Measurements from ENCODE around the gene CARD10. TPM values are rescaled to one million over a fixed set of nuclear protein-coding genes. Genes with fewer than 3 reads are reported as not detected.

CARD10 gene
- total and polyA plus RNA-seq, 2 of the 13 experiments (the other 11 are each of a cell fraction or from before 2014, with no cell fraction given), result 35.2 to 55.8 TPM

- no peak for TF ChIP-seq MXD1 (CRISPR knock-in tag; IDR thresholded peaks at IDR 0.05)
- TF ChIP-seq ZNF550 (CRISPR knock-in tag; IDR thresholded peaks at IDR 0.05; ENCODE audit: borderline replicate concordance), result no peak
- no peak for TF ChIP-seq ZNF274 (CRISPR knock-in tag; IDR thresholded peaks at IDR 0.05)
- no peak for TF ChIP-seq ATF7-NPFF (CRISPR knock-in tag; IDR thresholded peaks at IDR 0.05; ENCODE audit: low read depth)
- TF ChIP-seq ZNF441 (CRISPR knock-in tag; IDR thresholded peaks at IDR 0.05; ENCODE audit: borderline replicate concordance), result no peak
- peak; percentile 28; the same call in 1 of the 2 replicates for TF ChIP-seq NFYC (CRISPR knock-in tag; IDR thresholded peaks at IDR 0.05)
- TF ChIP-seq RARA (CRISPR knock-in tag; IDR thresholded peaks at IDR 0.05), result no peak
- TF ChIP-seq SATB2 (CRISPR knock-in tag; IDR thresholded peaks at IDR 0.05), result no peak
- no peak for TF ChIP-seq RBFOX2 (IDR thresholded peaks at IDR 0.05; ENCODE audit: low read depth, low read length)
- no peak for TF ChIP-seq SOX6 (IDR thresholded peaks at IDR 0.05)
- peak; percentile 60; the same call in 1 of the 2 replicates for TF ChIP-seq SOX6 (CRISPR knock-in tag; IDR thresholded peaks at IDR 0.05)
- no peak for TF ChIP-seq HNF1A (IDR thresholded peaks at IDR 0.05; ENCODE audit: low read depth)
- TF ChIP-seq HNF1A (CRISPR knock-in tag; IDR thresholded peaks at IDR 0.05; ENCODE audit: borderline replicate concordance), result peak; percentile 77; the same call in 1 of the 2 replicates
- TF ChIP-seq PRMT3 (CRISPR knock-in tag; IDR thresholded peaks at IDR 0.05; ENCODE audit: borderline replicate concordance, low read depth), result no peak
- TF ChIP-seq RFXAP (CRISPR knock-in tag; IDR thresholded peaks at IDR 0.05; ENCODE audit: borderline replicate concordance), result peak; percentile 54; the same call in 1 of the 2 replicates
- no peak for TF ChIP-seq PLRG1 (conservative IDR thresholded peaks at IDR 0.05)
- no peak for TF ChIP-seq ZNF121 (CRISPR knock-in tag; IDR thresholded peaks at IDR 0.05)
- no peak for TF ChIP-seq ZFP62 (CRISPR knock-in tag; IDR thresholded peaks at IDR 0.05)
- TF ChIP-seq ZNF782 (CRISPR knock-in tag; IDR thresholded peaks at IDR 0.05; ENCODE audit: borderline replicate concordance), result peak; percentile 77; the same call in 1 of the 2 replicates
- no peak for TF ChIP-seq TBL1XR1 (IDR thresholded peaks at IDR 0.05; ENCODE audit: borderline replicate concordance, low read length, partially characterized antibody)
- TF ChIP-seq ZNF367 (CRISPR knock-in tag; IDR thresholded peaks at IDR 0.05; ENCODE audit: borderline replicate concordance), result no peak
- 0 out of 2 replicates have a peak, but pooled peaks have one; percentile 46 for TF ChIP-seq ZNF598 (CRISPR knock-in tag; IDR thresholded peaks at IDR 0.05; ENCODE audit: borderline replicate concordance)
- TF ChIP-seq ZNF709 (CRISPR knock-in tag; IDR thresholded peaks at IDR 0.05), result 0 out of 2 replicates have a peak, but pooled peaks have one; percentile 49
Measured at GRCh38 chr22:37538590-37539357, 19.6 kb upstream of the CARD10 start (continued).

All from HepG2 (cell line).